Vagina (tissue), 2 donors: ENCODE measurements around the gene LDB2. TPM values are rescaled to one million over a fixed set of nuclear protein-coding genes. Genes with fewer than 3 reads are reported as not detected.
"Not testable (repeated sequence)": the region's sequence is repeated elsewhere in the genome, so short reads cannot be mapped to it uniquely, and the experiment has no call there.

Experiments used
- DNase-seq, 2 donors: peaks; one replicate each; pipeline ENCODE4 v3.0.0-alpha.2; 2017; ENCODE audit errors: extremely low spot score in 2 of 2
- H3K27ac ChIP-seq: fragments of 200-600 bp; sonication (generic); one replicate; pipeline ENCODE4 v1.5.1; 2019
- H3K27me3 ChIP-seq: fragments of 200-600 bp; sonication (generic); one replicate; pipeline ENCODE4 v1.5.1; 2019
- H3K36me3 ChIP-seq, 2 donors: fragments of 200-600 bp; sonication (generic); one replicate each; pipeline ENCODE4 v1.5.1; 2017 to 2019
- H3K4me1 ChIP-seq: fragments of 200-600 bp; sonication (generic); one replicate; pipeline ENCODE4 v1.5.1; 2019
- H3K4me3 ChIP-seq, 2 donors: fragments of 200-600 bp; sonication (generic); 1 replicate in 1 of 2; 2 replicates in 1 of 2; pipeline ENCODE4 v1.5.1; 2016 to 2019
- H3K9me3 ChIP-seq: fragments of 200-600 bp; sonication (generic); one replicate; pipeline ENCODE4 v1.5.1; 2019
- CTCF ChIP-seq, 3 experiments: fragments of 450-650 bp in 2 of 3; fragments of 200-600 bp in 1 of 3; sonication (generic) in 1 of 3; IDR thresholded peaks; one replicate each; pipeline ENCODE4 v1.5.1; 2017 to 2019; ENCODE audit warnings: antibody characterized with exemption in 3 of 3, mild to moderate bottlenecking in 2 of 3, moderate library complexity in 2 of 3
- POLR2A ChIP-seq, 2 donors: fragments of 450-650 bp; IDR thresholded peaks; one replicate each; pipeline ENCODE4 v1.6.1; 2017; ENCODE audit warnings: antibody characterized with exemption in 2 of 2, mild to moderate bottlenecking in 2 of 2, moderate library complexity in 2 of 2
- POLR2AphosphoS5 ChIP-seq, 2 donors: sonication (generic); formaldehyde crosslinking; IDR thresholded peaks; one replicate each; pipeline ENCODE4 v1.9.0; 2017; ENCODE audit warnings: antibody characterized with exemption in 2 of 2, mild to moderate bottlenecking in 2 of 2, low read depth in 1 of 2; ENCODE audit not compliant: insufficient read depth in 1 of 2
- intact Hi-C: fragments of 100-400 bp; cut with DNase I; formaldehyde crosslinking; loops from one replicate; pipeline ENCODE4 v1.15.1; 2023
- total RNA-seq: library from RNA; depleted of rRNA; stranded (reverse); fragments of >200 nt; gene quantifications from one replicate; pipeline ENCODE4 v1.2.3, GENCODE V29; 2016

The LDB2 gene
- total RNA-seq, 1 donor from 2014 or later, result 70.0 TPM

GRCh38 chr4:16642897-16643296 lies 255.5 kb downstream of the LDB2 start:
- TF ChIP-seq POLR2AphosphoS5 (IDR thresholded peaks at IDR 0.05; ENCODE audit: insufficient read depth in 1 of 2, low read depth in 1 of 2), result no peak
- TF ChIP-seq POLR2A (IDR thresholded peaks at IDR 0.05), result no peak
- TF ChIP-seq CTCF (IDR thresholded peaks at IDR 0.05), result no peak

GRCh38 chr4:16641971-16642370 lies 256.5 kb downstream of the LDB2 start:
- no peak for DNase-seq
- Histone ChIP-seq H3K27ac (no peak overlapping the region), H3K27me3 (no peaks in the 10 kb centered on the region)

More at GRCh38 chr4:16642897-16643296, 255.5 kb downstream of the LDB2 start:
- intact Hi-C loops, result no loop called here
- Histone ChIP-seq H3K27ac (no peak overlapping the region), H3K27me3 (no peaks in the 10 kb centered on the region), H3K9me3 (no peaks in the 10 kb centered on the region), H3K4me3 (no peak overlapping the region), H3K36me3 (no peaks in the 10 kb centered on the region), H3K4me1 (no peaks in the 10 kb centered on the region)
- DNase-seq, result no peak

GRCh38 chr4:16636912-16637630 lies 261.4 kb downstream of the LDB2 start:
- H3K4me1 ChIP-seq, result no peaks in the 10 kb centered on the region
- no peak overlapping the region for H3K4me3 ChIP-seq
- H3K27me3 ChIP-seq, result no peaks in the 10 kb centered on the region
- no peaks in the 10 kb centered on the region for H3K9me3 ChIP-seq
- intact Hi-C loops, result loop anchor here (10.0 kb wide), 1 partner anchor 1802 kb away; no protein-coding TSS in a partner anchor
- no peak overlapping the region for H3K27ac ChIP-seq
- DNase-seq, result no peak
- no peak for TF ChIP-seq POLR2A (IDR thresholded peaks at IDR 0.05)
- TF ChIP-seq CTCF (IDR thresholded peaks at IDR 0.05), result no peak
- TF ChIP-seq POLR2AphosphoS5 (IDR thresholded peaks at IDR 0.05; ENCODE audit: insufficient read depth in 1 of 2, low read depth in 1 of 2), result no peak
- no peaks in the 10 kb centered on the region for H3K36me3 ChIP-seq

More at GRCh38 chr4:16641971-16642370, 256.5 kb downstream of the LDB2 start:
- TF ChIP-seq POLR2A (IDR thresholded peaks at IDR 0.05) (no peak), CTCF (IDR thresholded peaks at IDR 0.05) (no peak), POLR2AphosphoS5 (IDR thresholded peaks at IDR 0.05; ENCODE audit: insufficient read depth in 1 of 2, low read depth in 1 of 2) (no peak)
- no peak overlapping the region for H3K4me3 ChIP-seq
- no peaks in the 10 kb centered on the region for H3K4me1 ChIP-seq
- H3K36me3 ChIP-seq, result no peaks in the 10 kb centered on the region
- intact Hi-C loops, result no loop called here
- H3K9me3 ChIP-seq, result no peaks in the 10 kb centered on the region

- H3K27ac ChIP-seq, result no peak overlapping the region
- H3K4me3 ChIP-seq, result no peak overlapping the region
- H3K4me1 ChIP-seq, result no peaks in the 10 kb centered on the region
- no peaks in the 10 kb centered on the region for H3K27me3 ChIP-seq
- no peaks in the 10 kb centered on the region for H3K9me3 ChIP-seq
- no peak for DNase-seq
- no peaks in the 10 kb centered on the region for H3K36me3 ChIP-seq
- TF ChIP-seq POLR2AphosphoS5 (IDR thresholded peaks at IDR 0.05; ENCODE audit: insufficient read depth in 1 of 2, low read depth in 1 of 2), result no peak
- TF ChIP-seq CTCF (IDR thresholded peaks at IDR 0.05), result no peak
- no peak for TF ChIP-seq POLR2A (IDR thresholded peaks at IDR 0.05)
- intact Hi-C loops, result loop anchor here (10.0 kb wide), 1 partner anchor 1802 kb away; no protein-coding TSS in a partner anchor
Observed at GRCh38 chr4:16636304-16636703, 262.1 kb downstream of the LDB2 start.

- peaks cover 16% of the 10 kb centered on the region for H3K4me1 ChIP-seq
- intact Hi-C loops, H3K27me3 ChIP-seq, H3K36me3 ChIP-seq, H3K9me3 ChIP-seq, H3K27ac ChIP-seq, H3K4me3 ChIP-seq, DNase-seq: not testable (repeated sequence)
Observed at GRCh38 chr4:16629274-16629673, 269.2 kb downstream of the LDB2 start.

- H3K4me3 ChIP-seq, intact Hi-C loops, DNase-seq, H3K9me3 ChIP-seq, H3K27ac ChIP-seq, H3K27me3 ChIP-seq, H3K36me3 ChIP-seq: not testable (repeated sequence)
- peaks cover 16% of the 10 kb centered on the region for H3K4me1 ChIP-seq
Observed at GRCh38 chr4:16628835-16629234, 269.6 kb downstream of the LDB2 start.
